Stimulated activated CD4-positive, alpha-beta T cell treated with anti-CD3 and anti-CD28 coated beads, Interleukin-15, amount 100 ng/mL, for 48 hours (primary cell): ENCODE results near the gene ENO2.

ENCODE experiments used
- DNase-seq, 2 donors: peaks; one replicate each; pipeline ENCODE4 v3.0.0-alpha.2; 2020; ENCODE audit warnings: low read depth in 2 of 2

Gene ENO2

DNA sequence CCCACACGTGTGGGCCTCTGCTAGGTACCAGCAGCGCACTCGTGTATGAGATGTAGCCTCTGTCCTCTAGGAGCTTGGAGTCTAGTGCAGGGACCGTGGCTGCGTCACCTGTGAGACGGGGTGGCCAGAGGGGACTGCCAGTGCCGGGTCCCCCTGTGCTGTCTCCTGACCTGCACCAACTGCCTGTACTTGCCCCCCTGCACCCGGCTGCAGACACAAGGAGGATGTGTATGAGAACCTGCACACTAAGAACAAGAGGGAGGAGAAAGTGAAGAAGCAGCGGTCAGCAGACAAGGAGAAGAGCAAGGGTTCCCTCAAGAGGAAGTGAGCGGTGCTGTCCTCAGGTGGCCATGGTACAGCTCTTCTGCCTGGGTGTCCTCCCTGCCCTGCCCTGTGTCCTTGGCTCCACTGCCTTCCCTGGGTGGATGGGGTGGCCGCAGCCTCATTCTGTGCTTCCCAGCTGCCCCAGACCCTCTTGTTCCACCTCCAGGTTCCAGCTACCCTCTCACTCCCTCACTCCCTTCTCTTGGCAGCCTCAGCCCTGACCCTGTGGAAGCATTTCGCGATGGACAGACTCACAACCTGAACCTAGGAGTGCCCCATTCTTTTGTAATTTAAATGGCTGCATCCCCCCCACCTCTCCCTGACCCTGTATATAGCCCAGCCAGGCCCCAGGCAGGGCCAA is 46.4 kb downstream of the ENO2 start:
- DNase-seq: no peak

DNA sequence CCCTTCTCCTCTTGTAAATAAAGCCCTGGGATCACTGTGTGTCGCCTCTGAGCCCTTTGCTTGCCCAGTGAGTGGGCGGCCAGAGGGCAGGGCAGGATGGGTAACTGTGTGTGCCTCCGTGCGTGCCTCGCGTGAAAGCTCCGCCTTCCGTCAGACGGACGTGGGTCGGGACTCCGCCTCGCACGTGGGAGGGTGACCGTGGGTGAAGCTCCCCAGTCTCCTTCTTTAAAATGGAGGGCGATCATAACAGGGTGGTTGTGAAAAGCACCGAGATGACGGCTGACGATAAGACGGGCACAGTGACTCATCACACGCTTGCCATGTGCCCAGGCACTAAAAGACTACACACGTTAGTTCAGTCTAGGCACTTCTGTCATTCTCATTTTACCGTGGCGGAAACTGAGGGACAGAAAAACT is 46.9 kb downstream of the ENO2 start:
- DNase-seq: peak; percentile 90 to 93

DNA sequence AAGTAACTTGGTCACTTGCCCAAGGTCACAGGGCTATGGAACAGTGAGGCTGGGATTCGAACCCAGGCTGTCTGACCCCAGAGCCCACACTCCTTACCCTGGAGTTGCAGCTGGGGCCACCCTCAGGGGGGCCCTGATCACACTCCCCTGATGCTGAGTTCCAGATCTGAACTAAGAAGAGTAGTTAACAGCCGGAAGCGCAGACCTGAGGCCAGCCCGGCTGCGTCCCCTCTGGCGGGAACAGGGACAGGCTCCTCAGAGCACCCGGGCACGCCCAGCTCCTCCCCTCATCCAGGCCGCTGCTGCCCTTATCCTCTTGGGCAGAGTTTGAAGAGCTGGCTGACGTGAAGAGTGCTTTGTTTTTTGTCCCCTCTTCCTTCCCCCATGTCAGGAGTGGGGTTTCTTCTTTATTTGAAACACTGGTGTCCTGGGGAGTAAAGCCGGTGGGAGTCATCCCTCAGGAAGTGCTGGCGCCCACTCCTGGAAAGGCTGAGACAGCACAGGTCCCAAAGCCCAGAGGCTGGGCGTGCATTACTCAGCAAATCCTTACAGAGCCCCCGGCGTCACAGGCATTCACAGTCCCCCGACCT is 47.4 kb downstream of the ENO2 start:
- no peak for DNase-seq

DNA sequence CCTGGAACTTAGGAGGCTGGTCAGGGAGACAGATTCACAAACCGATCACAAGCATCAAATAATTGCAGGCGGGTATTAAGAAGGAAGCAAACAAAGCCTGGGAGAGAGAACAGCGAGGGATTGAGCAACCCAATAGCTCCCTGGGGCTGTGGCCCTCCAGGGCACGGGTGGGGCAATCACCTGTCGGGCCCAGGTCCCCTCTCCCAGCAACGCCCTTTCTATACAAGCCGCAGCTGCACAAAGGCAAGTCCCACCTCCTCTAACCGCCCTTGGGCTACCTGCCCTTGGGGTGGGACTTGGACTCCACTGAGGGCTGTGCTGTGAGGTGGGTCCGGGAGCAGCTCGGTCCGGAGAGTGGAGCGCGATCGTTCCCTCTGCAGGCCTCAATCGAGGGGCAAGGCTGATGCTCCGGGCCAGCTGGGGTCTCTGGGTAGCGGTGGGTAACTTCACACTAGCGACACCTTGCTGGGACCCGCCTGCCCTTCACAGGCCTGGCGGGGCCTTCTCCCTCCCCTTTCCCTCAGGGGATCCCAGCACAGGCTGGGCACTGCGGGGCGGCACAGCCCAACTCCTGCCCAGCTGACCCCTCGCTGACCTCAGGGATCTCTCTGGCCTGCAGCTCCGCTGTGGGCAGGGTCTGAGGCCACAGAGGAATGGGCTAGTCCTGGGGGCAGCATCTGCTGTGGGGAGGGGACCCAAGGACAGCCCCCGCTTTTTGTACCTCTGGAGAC is 48.1 kb downstream of the ENO2 start:
- no peak for DNase-seq

DNA sequence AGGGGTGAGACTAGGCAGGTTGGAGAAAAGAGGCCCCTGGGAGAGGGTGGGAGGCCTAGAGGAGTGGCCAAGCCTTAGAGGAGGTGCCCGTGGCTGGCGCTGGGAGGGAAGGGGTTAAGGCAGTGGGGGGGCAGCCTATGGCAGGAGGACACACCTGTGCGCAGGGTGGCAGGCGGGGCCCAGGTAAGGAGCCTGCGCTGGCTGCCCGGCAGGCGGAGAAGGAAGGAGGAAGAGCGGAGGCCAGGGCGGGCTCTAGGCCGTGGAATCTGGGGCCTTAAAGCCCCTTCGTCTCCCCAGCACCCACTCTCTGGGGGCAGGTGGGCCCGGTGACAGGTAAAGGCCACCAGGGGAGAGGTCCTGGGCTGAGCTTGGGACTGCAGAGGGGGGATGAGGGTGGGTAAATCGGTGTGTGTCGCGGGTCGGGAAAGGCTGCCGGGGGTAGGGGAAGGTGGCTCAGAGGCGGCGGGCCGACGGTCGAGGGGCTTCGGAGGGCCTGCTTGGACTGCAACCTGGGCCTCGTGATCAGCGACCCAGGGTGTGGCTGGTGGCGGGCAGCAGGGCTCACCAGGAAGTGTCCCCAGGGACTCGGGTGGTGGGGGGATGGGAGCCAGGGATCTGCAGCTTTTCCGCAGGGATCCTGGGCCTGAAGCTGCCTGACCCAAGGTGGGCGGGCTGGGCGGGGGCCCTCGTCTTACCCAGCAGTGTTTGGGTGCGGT is 48.8 kb downstream of the ENO2 start:
- DNase-seq: no peak

DNA sequence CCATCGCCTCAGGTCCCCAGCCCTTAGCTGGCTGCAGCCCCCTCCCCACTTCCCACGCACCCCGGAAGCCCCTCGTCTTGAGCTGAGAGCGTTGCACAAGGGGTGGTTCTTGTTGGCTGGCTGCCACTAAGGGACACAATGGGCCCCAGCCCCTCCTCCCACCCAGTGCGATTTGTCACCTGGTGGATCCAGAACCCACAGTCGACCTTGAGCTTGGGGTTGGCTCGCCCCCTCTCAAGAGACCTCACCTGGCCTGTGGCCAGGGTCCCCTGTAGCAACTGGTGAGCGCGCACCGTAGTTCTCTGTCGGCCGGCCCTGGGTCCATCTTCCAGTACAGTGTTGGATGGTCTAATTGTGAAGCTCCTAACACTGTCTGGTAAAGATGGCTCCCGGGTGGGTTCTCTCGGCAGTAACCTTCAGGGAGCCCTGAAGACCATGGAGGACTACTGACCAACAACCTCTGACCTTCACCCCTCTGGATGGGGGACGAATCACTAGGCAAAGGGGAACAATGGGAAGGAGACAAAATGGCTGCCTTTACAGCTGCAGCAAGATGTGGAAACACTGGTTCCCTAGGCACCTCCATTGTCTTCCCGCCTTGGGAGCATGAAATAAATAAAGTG is 49.5 kb downstream of the ENO2 start:
- DNase-seq: no peak

DNA sequence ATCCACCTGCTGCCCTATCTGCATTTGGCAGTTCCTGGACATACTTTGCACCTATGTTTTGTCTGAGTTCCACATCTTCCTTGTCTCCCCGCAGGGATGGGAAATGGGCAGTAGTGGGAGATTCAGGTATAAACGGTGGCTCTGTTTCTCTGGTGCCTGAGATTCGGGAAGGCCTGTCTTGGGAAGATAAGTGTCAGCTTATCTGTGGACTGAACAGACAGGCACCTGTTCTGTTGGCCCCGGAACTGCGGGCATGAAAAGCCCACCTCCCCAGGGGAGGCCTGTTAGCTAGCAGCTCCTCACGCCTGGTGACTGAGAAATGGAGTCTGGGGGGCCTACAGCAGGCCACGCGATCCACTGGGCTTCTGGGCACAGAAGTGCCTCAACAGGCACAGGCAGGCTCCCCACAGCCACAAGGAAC is 50.2 kb downstream of the ENO2 start:
- no peak for DNase-seq

DNA sequence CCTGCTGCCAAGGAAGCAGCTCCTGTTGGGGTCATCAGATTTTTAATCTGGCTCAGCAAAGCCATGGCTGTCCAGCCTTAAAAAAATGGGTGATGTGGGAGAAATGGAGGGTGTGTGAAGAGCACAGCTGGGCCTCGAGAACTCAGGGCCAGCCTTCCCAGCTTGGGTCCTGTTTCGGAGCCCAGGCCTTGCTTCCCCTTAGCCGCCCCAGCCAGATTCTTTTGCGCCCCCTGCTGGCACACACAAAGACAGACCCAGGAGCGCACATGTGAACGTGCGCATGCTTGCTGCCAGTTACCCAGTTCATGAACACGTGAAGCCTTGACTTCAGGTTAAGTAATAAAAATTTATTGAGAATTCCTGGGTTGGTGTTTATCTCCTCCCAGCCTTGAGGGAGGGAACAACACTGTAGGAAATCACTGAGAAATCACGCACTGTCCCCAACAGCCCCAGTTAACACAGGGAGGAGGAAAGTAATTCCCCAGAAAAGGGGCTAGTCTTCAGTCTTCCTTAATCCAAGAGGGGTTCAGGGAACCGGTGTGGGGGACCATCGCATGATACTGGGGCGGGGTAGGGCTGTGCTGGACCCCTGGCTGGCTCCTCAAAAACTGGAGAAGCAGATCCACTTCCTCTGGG is 50.8 kb downstream of the ENO2 start:
- DNase-seq: peak; percentile 81 to 89

DNA sequence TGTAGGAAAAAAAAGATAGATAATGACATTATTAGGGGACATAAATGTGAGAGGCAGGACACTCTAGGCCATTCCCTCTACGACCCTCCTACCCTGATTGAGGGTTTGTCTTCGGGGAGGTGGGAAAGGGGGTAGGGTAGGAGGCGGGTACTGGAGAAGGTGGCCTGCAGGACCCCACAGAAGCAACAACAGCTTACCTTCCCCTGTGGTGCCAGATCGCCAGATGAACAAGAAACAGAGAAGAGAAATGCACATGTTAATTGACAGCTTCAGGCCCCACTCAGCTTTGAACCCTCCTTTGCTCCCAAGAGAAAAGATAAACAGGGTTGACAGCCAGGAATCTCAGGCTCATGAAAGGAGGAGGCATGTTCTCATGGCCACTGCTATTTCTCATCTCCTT is 51.3 kb downstream of the ENO2 start:
- DNase-seq: no peak

DNA sequence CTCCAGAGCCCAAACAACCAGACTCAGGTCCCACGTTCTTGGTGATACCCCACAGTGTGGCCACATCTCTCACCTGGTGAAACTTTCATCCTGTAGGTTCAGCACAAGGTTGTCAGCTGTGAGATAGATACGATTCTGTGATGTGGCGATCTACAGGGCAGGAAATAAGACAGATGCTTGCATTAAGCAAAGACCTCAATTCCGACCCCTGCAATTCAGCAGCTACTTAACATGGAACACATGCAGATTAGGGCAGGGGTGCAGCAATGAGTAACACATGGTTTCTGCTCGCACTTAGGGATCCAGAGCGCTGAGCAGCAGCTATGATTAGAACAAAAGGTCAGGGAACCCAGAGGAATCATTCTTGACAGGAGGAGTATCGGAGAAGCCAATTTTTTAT is 52.0 kb downstream of the ENO2 start:
- DNase-seq: no peak

DNA sequence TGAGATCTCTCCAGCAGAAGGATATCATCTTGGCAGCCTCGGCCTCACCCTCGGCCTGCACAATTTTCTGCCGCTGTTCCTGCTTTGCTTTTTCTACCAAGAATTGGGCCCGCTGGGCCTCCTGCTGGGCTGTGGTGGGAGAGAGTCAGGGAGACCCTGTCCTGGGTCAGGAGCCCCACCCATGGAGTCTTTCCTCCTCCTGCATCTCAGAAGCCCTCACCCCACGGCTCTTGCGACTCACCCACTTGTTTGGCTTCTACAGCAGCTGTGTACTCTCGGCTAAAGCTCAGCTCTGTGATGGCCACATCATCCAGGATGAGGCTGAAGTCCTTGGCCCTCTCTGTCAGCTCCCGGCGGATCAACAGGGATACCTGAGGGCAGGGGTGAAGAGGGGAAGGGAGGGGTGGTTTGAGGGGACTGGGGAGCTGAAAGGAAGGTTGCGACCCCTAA is 53.3 kb downstream of the ENO2 start:
- DNase-seq: no peak

DNA sequence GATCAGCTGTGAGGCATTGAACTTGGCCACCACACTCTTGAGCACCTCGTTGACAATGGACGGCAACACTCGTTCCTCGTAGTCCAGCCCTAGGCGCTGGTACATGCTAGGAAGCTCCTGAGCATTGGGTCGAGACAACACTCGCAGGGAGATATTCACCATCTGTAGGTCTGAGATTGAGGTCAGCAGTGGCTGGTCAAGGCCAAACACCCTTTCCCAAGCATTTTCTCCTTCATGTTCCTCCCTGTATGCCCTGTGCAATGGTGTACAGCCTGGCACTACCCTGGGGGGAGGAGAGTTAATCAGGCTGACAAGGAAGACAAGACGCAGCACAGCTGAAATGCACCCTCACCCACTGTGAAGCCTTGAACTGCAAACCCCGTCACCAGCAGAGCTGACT is 54.0 kb downstream of the ENO2 start:
- no peak for DNase-seq

DNA sequence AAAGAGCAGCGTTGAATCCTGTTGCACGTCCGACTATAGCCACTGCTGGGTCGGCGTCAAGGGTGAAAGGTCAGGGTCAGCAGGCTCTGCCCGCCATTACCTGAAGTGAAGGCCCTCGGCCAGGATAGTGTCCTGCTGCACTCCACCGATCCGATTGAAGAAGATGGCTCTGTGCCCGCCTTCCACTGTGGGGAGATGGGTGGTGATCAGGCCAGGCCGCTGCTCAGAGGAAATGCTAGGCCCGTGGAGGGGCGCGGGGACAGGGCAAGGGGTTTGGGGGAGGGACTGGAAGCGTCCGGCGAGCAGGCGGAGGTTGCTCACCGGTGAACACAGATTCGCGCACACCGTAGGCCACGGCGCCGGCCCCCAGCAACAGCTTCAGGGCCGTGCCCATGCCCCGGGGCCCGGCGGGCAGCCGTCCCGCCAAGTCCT is 55.7 kb downstream of the ENO2 start:
- no peak for DNase-seq
